Uterus (tissue), 2 donors: Measurements from ENCODE around the gene NOTCH4.

Experiments
- POLR2A ChIP-seq, 2 donors: fragments of 450-650 bp; IDR thresholded peaks; one replicate each; pipeline ENCODE4 v1.6.1; 2016; ENCODE audit warnings: antibody characterized with exemption in 2 of 2, mild to moderate bottlenecking in 1 of 2, moderate library complexity in 1 of 2
- TF ChIP-seq, protein P1 (sequence below), 4 experiments: fragments of 200-600 bp in 2 of 4; fragments of 450-650 bp in 2 of 4; sonication (generic) in 2 of 4; IDR thresholded peaks; one replicate each; pipeline ENCODE4 v1.5.1; 2016 to 2019; ENCODE audit warnings: antibody characterized with exemption in 4 of 4, mild to moderate bottlenecking in 2 of 4, moderate library complexity in 1 of 4

DNA sequence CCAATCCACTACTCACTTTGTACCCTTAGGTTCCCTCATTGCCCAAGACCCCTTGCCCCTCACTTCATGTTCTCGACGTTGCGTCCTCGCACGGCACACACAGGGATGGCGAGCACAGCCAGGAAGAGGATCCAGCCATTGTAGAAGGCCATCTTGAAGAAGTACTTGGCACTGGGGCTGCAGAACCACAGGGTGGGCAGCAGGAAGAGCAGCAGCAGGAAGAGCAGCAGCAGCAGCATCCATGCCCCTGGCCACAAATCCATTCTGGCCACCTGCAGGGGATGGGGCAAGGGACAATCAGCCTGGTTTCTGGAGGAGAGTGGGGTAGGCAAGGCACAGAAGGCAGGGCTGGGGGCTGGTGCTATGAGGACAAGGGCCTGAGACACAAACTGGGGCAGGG lies 52.6 kb downstream of the NOTCH4 start:
- TF ChIP-seq, protein P1, sequence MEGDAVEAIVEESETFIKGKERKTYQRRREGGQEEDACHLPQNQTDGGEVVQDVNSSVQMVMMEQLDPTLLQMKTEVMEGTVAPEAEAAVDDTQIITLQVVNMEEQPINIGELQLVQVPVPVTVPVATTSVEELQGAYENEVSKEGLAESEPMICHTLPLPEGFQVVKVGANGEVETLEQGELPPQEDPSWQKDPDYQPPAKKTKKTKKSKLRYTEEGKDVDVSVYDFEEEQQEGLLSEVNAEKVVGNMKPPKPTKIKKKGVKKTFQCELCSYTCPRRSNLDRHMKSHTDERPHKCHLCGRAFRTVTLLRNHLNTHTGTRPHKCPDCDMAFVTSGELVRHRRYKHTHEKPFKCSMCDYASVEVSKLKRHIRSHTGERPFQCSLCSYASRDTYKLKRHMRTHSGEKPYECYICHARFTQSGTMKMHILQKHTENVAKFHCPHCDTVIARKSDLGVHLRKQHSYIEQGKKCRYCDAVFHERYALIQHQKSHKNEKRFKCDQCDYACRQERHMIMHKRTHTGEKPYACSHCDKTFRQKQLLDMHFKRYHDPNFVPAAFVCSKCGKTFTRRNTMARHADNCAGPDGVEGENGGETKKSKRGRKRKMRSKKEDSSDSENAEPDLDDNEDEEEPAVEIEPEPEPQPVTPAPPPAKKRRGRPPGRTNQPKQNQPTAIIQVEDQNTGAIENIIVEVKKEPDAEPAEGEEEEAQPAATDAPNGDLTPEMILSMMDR (IDR thresholded peaks at IDR 0.05): no peak
- TF ChIP-seq POLR2A (IDR thresholded peaks at IDR 0.05): no peak
